ENCODE data around the gene PXDN. TPM values are rescaled to one million over a fixed set of nuclear protein-coding genes. Genes with fewer than 3 reads are reported as not detected.

The PXDN gene
- total and polyA plus RNA-seq, 11 donors, result 5.9 to 83.7 (median 28.2) TPM

GRCh38 chr2:1588978-1589621 lies 155.2 kb downstream of the PXDN start:
- no peak overlapping the region for H3K27ac ChIP-seq
- intact Hi-C loops (cut with DNase I), result loop anchor here in 1 of 10 donors (10.0 kb wide), 1 partner anchor 236 kb away; no protein-coding TSS in a partner anchor
- DNase-seq (peak in 2 of 5 donors; percentile 13 to 56), ATAC-seq (no peak)
- TF ChIP-seq CTCF (IDR thresholded peaks at IDR 0.05) (no peak), POLR2A (IDR thresholded peaks at IDR 0.05) (no peak)
- H3K4me1 ChIP-seq, result peaks cover 0 to 40% (median 26%) of the 10 kb centered on the region in 12 donors
- peaks cover 0 to 4% (median 0%) of the 10 kb centered on the region in 12 donors for H3K9me3 ChIP-seq
- no peak overlapping the region for H3K4me3 ChIP-seq
- 80 to 88% (median 83%) methylated on average over 14 to 15 of the region's 15 CpGs for WGBS, 4 donors
- no peaks in the 10 kb centered on the region for H3K36me3 ChIP-seq
- H3K27me3 ChIP-seq, result peaks cover 0 to 8% (median 0%) of the 10 kb centered on the region in 9 donors

DNA sequence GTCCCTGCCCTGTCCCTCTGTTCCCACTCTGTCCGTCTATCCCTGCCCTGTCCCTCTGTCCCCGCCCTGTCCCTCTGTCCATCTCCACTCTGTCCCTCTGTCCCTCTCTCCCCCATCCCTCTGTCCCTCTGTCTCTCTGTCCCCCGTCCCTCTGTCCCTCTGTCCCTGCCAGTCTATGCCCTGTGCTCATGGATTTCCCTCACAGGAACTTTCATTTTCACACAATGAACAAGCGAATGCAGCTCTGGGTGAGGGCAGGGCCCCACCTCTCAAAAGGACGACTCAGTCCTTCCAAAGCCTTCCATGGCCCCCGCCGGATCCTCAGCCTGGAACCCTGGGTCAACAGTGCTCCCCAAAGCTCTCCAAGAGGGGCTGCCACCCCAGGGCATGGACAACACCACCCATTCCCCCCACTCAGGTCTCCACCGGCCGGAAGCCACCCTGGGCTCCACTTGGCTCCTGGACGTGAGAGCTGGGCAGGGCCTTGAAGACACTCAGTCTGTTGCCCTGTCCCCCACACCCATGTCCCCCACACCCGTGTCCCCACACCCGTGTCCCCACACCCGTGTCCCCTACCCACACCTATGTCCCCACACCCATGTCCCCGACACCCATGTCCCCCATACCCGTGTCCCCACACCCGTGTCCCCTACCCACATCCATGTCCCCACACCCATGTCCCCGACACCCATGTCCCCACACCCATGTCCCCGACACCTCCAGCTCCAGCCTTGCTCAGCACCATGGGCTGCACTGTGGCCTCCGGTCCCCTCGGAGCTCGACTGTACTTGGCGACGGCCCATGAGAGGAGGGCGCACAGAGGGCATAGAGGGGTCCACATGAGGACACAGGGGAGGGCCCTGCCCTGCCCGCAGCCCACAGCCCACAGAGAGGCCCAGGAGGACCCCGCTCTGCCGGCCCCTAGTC lies 156.0 kb downstream of the PXDN start:
- ATAC-seq, result no peak
- 86 to 92% (median 88%) methylated on average over 27 of the region's 27 CpGs for WGBS, 4 donors
- peak in 2 of 5 donors; percentile 20 to 40 for DNase-seq
- intact Hi-C loops (cut with DNase I), result loop anchor here in 1 of 10 donors (10.0 kb wide), 1 partner anchor 236 kb away; no protein-coding TSS in a partner anchor
- Histone ChIP-seq H3K27ac (no peak overlapping the region), H3K27me3 (peaks cover 0 to 8% (median 0%) of the 10 kb centered on the region in 9 donors), H3K4me1 (peaks cover 0 to 32% (median 20%) of the 10 kb centered on the region in 12 donors), H3K36me3 (no peaks in the 10 kb centered on the region), H3K4me3 (no peak overlapping the region), H3K9me3 (peaks cover 0 to 4% (median 0%) of the 10 kb centered on the region in 12 donors)
- TF ChIP-seq POLR2A (IDR thresholded peaks at IDR 0.05) (no peak), CTCF (IDR thresholded peaks at IDR 0.05) (no peak)

DNA sequence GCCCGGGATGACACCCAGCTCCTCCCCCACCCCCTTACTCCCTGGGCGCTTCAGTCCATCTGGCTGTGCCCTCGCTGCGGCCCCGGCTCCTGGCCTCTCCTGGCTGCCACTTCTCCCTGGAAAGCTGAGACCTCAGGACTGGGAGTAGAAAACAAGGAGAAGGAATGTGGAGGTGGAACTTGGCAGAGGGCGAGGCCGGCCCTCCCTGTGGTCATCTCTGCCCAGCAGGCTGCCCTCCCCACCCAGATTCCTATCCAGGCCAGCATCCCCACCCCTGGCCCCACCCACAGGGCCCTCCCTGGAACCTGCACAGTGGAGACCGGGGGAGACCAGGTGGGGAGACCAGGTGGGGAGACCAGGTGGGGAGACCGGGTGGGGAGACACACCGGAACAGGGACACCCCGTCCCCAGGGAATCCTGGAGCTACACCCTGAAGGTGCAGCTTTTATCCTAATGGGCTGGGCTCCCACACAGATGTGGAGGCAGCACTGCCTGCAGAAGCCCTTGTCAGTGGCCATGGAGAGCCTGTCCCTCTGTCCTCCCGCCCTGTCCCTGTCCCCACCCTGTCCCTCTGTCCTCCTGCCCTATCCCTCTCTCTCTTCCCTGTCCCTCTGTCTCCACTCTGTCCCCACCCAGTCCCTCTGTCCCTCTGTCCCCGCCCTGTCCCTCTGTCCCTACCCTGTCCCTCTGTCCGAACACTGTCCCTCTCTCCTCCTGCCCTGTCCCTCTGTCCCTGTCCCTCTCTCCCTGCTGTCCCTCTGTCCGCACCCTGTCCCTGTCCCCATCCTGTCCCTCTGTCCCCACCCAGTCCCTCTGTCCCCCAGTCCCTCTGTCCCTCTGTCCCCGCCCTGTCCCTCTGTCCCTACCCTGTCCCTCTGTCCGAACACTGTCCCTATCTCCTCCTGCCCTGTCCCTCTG lies 157.1 kb downstream of the PXDN start:
- ATAC-seq, result no peak
- Histone ChIP-seq H3K27me3 (peaks cover 0 to 7% (median 0%) of the 10 kb centered on the region in 9 donors), H3K9me3 (peaks cover 0 to 4% (median 0%) of the 10 kb centered on the region in 12 donors), H3K4me3 (no peak overlapping the region), H3K4me1 (peaks cover 0 to 22% (median 16%) of the 10 kb centered on the region in 12 donors), H3K36me3 (no peaks in the 10 kb centered on the region), H3K27ac (no peak overlapping the region)
- peak in 1 of 5 donors; percentile 56 for DNase-seq
- 78 to 87% (median 84%) methylated on average over 17 of the region's 17 CpGs for WGBS, 4 donors
- intact Hi-C loops (cut with DNase I), result loop anchor here in 1 of 10 donors (10.0 kb wide), 1 partner anchor 238 kb away; no protein-coding TSS in a partner anchor
- no peak for TF ChIP-seq CTCF (IDR thresholded peaks at IDR 0.05)
- no peak for TF ChIP-seq POLR2A (IDR thresholded peaks at IDR 0.05)

Measured in heart left ventricle (tissue), 16 donors.